ENCODE results near the gene NEK5. TPM values are rescaled to one million over a fixed set of nuclear protein-coding genes. Genes with fewer than 3 reads are reported as not detected.

NEK5 gene
- total RNA-seq, 1 experiment from 2014 or later, result not detected

DNA sequence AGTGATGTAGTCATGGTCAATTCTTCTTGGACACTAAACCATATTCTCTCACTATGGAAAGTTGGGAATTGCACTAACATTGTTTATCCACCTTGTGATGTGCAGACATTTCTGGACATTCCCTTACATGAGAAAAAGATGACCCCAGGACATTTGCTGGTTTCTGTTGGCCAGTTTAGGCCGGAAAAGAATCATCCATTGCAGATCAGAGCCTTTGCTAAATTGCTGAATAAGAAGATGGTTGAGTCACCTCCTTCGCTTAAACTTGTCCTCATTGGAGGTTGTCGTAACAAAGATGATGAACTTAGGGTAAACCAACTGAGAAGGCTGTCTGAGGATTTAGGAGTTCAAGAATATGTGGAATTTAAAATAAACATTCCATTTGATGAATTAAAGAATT is 104.4 kb downstream of the NEK5 start, which contains the start of gene UTP14C:
UTP14C (plus strand) TSS at position 211 of the 400 bp plus-strand sequence. CDS start 4,114 bp downstream, outside the sequence.
- ChIA-PET CTCF (interaction anchor here (0.6 kb wide), 1 partner anchor 899 kb away, joined by 3 read pairs; no protein-coding TSS in a partner anchor), POLR2A (ENCODE audit: unreplicated experiment) (no interaction called here)
- Histone ChIP-seq H3F3A (ENCODE audit: insufficient read depth, low read depth) (no peaks in the 10 kb centered on the region), H4K20me1 (ENCODE audit: insufficient read depth) (no peaks in the 10 kb centered on the region), H3K36me3 (ENCODE audit: low read depth) (peaks cover 49% of the 10 kb centered on the region), H3K4me2 (no peak within 1 kb of the TSS), H3K79me2 (ENCODE audit: low read depth) (peaks cover 3% of the 10 kb centered on the region; the same call in 1 of the 2 replicates), H3K4me1 (replicated peaks; ENCODE audit: insufficient read depth) (no peaks in the 10 kb centered on the region), H3K4me3 (no peak within 1 kb of the TSS), H3K27ac (no peak within 1 kb of the TSS), H2AFZ (no peak within 1 kb of the TSS), H3K9me2 (ENCODE audit: insufficient read depth) (no peaks in the 10 kb centered on the region), H3K9me3 (ENCODE audit: insufficient read depth, low read depth) (peaks cover 11% of the 10 kb centered on the region; the same call in 1 of the 2 replicates), H3K27me3 (ENCODE audit: insufficient read depth, low read depth) (no peaks in the 10 kb centered on the region)
- DNase-seq, result no peak
- TF ChIP-seq EZH2 (IDR thresholded peaks at IDR 0.05; ENCODE audit: low read depth), result no peak
- TF ChIP-seq, protein P1, sequence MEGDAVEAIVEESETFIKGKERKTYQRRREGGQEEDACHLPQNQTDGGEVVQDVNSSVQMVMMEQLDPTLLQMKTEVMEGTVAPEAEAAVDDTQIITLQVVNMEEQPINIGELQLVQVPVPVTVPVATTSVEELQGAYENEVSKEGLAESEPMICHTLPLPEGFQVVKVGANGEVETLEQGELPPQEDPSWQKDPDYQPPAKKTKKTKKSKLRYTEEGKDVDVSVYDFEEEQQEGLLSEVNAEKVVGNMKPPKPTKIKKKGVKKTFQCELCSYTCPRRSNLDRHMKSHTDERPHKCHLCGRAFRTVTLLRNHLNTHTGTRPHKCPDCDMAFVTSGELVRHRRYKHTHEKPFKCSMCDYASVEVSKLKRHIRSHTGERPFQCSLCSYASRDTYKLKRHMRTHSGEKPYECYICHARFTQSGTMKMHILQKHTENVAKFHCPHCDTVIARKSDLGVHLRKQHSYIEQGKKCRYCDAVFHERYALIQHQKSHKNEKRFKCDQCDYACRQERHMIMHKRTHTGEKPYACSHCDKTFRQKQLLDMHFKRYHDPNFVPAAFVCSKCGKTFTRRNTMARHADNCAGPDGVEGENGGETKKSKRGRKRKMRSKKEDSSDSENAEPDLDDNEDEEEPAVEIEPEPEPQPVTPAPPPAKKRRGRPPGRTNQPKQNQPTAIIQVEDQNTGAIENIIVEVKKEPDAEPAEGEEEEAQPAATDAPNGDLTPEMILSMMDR (conservative IDR thresholded peaks at IDR 0.05), result no peak
- intact Hi-C loops (cut with micrococcal nuclease; ENCODE audit: unreplicated experiment), result no loop called here
- no TSS peak for BruUV-seq (replicated peaks)

DNA sequence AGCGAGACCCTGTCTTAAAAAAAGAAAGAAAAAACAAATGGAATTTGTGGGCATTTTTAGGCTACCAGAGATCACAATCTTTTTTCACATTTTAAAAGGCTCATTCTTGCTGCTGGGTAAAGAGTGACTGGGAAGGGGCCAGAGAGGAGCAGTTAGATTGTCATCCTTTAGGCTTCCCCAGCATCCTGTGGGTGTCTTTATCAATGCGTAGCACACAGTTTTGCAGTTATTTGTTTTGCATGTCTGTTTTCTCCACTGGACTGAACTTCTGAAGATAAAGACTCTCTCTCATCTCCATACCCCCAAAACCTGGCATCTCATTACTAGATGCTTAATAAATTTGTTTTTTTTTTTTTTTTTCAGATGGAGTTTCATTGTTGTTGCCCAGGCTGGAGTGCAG is 106.5 kb downstream of the NEK5 start:
- Histone ChIP-seq H4K20me1 (ENCODE audit: insufficient read depth) (no peaks in the 10 kb centered on the region), H3K79me2 (ENCODE audit: low read depth) (peaks cover 10% of the 10 kb centered on the region; the same call in 1 of the 2 replicates), H2AFZ (no peak overlapping the region), H3K36me3 (ENCODE audit: low read depth) (peaks cover 31% of the 10 kb centered on the region), H3K4me3 (no peak overlapping the region), H3K27ac (no peak overlapping the region), H3K27me3 (ENCODE audit: insufficient read depth, low read depth) (no peaks in the 10 kb centered on the region), H3F3A (ENCODE audit: insufficient read depth, low read depth) (no peaks in the 10 kb centered on the region), H3K4me2 (no peak overlapping the region), H3K9me3 (ENCODE audit: insufficient read depth, low read depth) (peaks cover 11% of the 10 kb centered on the region; the same call in 1 of the 2 replicates), H3K9me2 (ENCODE audit: insufficient read depth) (no peaks in the 10 kb centered on the region), H3K4me1 (replicated peaks; ENCODE audit: insufficient read depth) (no peaks in the 10 kb centered on the region)
- TF ChIP-seq, protein P1 (conservative IDR thresholded peaks at IDR 0.05), result no peak
- TF ChIP-seq EZH2 (IDR thresholded peaks at IDR 0.05; ENCODE audit: low read depth), result no peak
- no TSS peak for BruUV-seq (replicated peaks)
- POLR2A ChIA-PET (ENCODE audit: unreplicated experiment), result no interaction called here
- CTCF ChIA-PET, result no interaction called here
- intact Hi-C loops (cut with micrococcal nuclease; ENCODE audit: unreplicated experiment), result no loop called here
- no peak for DNase-seq

DNA sequence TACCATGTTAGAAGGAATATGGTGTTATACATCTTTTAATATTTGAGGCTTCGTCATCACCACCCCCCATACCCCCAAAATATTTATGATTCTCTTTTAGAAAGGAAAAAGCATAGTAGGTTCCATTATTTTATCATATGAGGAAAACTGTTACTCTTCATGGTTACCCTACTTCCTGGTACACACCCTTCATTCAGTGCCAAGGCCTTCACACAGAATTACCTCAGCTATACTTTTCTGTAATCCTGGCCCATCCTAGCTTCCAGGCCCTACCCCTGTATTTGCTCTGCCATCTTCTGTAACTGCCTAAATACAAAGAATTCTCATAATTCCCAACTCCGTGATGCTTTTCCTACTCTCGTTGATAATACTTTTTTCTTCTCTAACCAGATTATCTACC is 108.7 kb downstream of the NEK5 start:
- no TSS peak for BruUV-seq (replicated peaks)
- no peaks in the 10 kb centered on the region for H3K9me2 ChIP-seq (ENCODE audit: insufficient read depth)
- H3F3A ChIP-seq (ENCODE audit: insufficient read depth, low read depth), result no peaks in the 10 kb centered on the region
- POLR2A ChIA-PET (ENCODE audit: unreplicated experiment), result no interaction called here
- no peaks in the 10 kb centered on the region for H3K9me3 ChIP-seq (ENCODE audit: insufficient read depth, low read depth)
- no peak overlapping the region for H3K27ac ChIP-seq
- intact Hi-C loops (cut with micrococcal nuclease; ENCODE audit: unreplicated experiment), result no loop called here
- peaks cover 15% of the 10 kb centered on the region for H3K79me2 ChIP-seq (ENCODE audit: low read depth)
- TF ChIP-seq, protein P1 (conservative IDR thresholded peaks at IDR 0.05), result no peak
- no peak for TF ChIP-seq EZH2 (IDR thresholded peaks at IDR 0.05; ENCODE audit: low read depth)
- no peak overlapping the region for H3K4me3 ChIP-seq
- no peaks in the 10 kb centered on the region for H3K27me3 ChIP-seq (ENCODE audit: insufficient read depth, low read depth)
- CTCF ChIA-PET, result no interaction called here
- H3K4me1 ChIP-seq (replicated peaks; ENCODE audit: insufficient read depth), result no peaks in the 10 kb centered on the region
- H2AFZ ChIP-seq, result no peak overlapping the region
- no peaks in the 10 kb centered on the region for H4K20me1 ChIP-seq (ENCODE audit: insufficient read depth)
- H3K36me3 ChIP-seq (ENCODE audit: low read depth), result peaks cover 14% of the 10 kb centered on the region
- no peak for DNase-seq
- no peak overlapping the region for H3K4me2 ChIP-seq
